Naive thymus-derived CD4-positive, alpha-beta T cell (primary cell): ENCODE data around the gene CSNK1G3. TPM values are rescaled to one million over a fixed set of nuclear protein-coding genes. Genes with fewer than 3 reads are reported as not detected.
"Not testable (repeated sequence)": the region's sequence is repeated elsewhere in the genome, so short reads cannot be mapped to it uniquely, and the experiment has no call there.

ENCODE experiments used
- ATAC-seq: fragments of 150-1000 bp; cut with Tn5 transposase; 2 replicates; pipeline ENCODE4 v1.10.0; 2021; ENCODE audit warnings: mild to moderate bottlenecking, moderate library complexity
- CTCF ChIA-PET: fragments of 350-600 bp; sonication (Branson Sonifier 250); formaldehyde crosslinking; loops from one replicate; lab custom pipeline; 2021; ENCODE audit warnings: antibody characterized with exemption; lab: Charles Lee
- POLR2A ChIA-PET: fragments of 350-600 bp; sonication (Branson Sonifier 250); formaldehyde crosslinking; loops from one replicate; lab custom pipeline; 2021; ENCODE audit warnings: antibody characterized with exemption, inconsistent platforms; lab: Charles Lee
- DNase-seq, 9 donors: peaks; one replicate each; pipeline versions ENCODE4 v3.0.0 to v3.0.0-alpha.2; 2020 to 2022; ENCODE audit warnings: mixed read lengths in 1 of 9
- H3K27ac ChIP-seq: one replicate; pipeline ENCODE4 v1.7.0; 2013; ENCODE audit warnings: mild to moderate bottlenecking, low read depth, low read length, moderate library complexity
- H3K27me3 ChIP-seq, 2 donors: one replicate each; pipeline ENCODE4 v1.7.0; 2013; ENCODE audit warnings: low read length in 2 of 2, mild to moderate bottlenecking in 2 of 2, moderate library complexity in 2 of 2; ENCODE audit not compliant: control insufficient read depth in 2 of 2, insufficient read depth in 2 of 2
- H3K36me3 ChIP-seq, 3 experiments: 1 replicate in 2 of 3; 2 replicates in 1 of 3; pipeline ENCODE4 v1.7.0; 2013; ENCODE audit warnings: low read length in 3 of 3, mild to moderate bottlenecking in 3 of 3, moderate library complexity in 1 of 3; ENCODE audit not compliant: insufficient read depth in 3 of 3, control insufficient read depth in 2 of 3
- H3K4me1 ChIP-seq, 2 donors: one replicate each; pipeline ENCODE4 v1.7.0; 2013; ENCODE audit warnings: low read length in 2 of 2, mild to moderate bottlenecking in 2 of 2, moderate library complexity in 1 of 2; ENCODE audit not compliant: control insufficient read depth in 2 of 2, insufficient read depth in 2 of 2
- H3K4me3 ChIP-seq: 2 replicates; pipeline ENCODE4 v1.7.0; 2013; ENCODE audit warnings: mild to moderate bottlenecking, low read length
- H3K9me3 ChIP-seq, 3 experiments: 1 replicate in 2 of 3; 2 replicates in 1 of 3; pipeline ENCODE4 v1.7.0; 2013; ENCODE audit warnings: low read length in 3 of 3; ENCODE audit not compliant: control insufficient read depth in 2 of 3
- H3K27ac Mint-ChIP-seq, 9 donors: one replicate each; pipeline ENCODE4 v1.8.0; 2020 to 2022; ENCODE audit warnings: mixed read lengths in 9 of 9, mild to moderate bottlenecking in 8 of 9, moderate library complexity in 5 of 9, inconsistent platforms in 2 of 9
- H3K27me3 Mint-ChIP-seq, 5 donors: one replicate each; pipeline ENCODE4 v1.8.0; 2021 to 2022; ENCODE audit warnings: mixed read lengths in 5 of 5, mild to moderate bottlenecking in 1 of 5
- H3K36me3 Mint-ChIP-seq, 5 donors: one replicate each; pipeline ENCODE4 v1.8.0; 2020 to 2022; ENCODE audit warnings: mixed read lengths in 5 of 5, mild to moderate bottlenecking in 3 of 5, inconsistent platforms in 1 of 5
- H3K4me1 Mint-ChIP-seq, 7 donors: one replicate each; pipeline ENCODE4 v1.8.0; 2020 to 2022; ENCODE audit warnings: mixed read lengths in 7 of 7, mild to moderate bottlenecking in 3 of 7, inconsistent platforms in 1 of 7
- H3K4me3 Mint-ChIP-seq, 10 donors: one replicate each; pipeline ENCODE4 v1.8.0; 2020 to 2022; ENCODE audit warnings: mild to moderate bottlenecking in 10 of 10, mixed read lengths in 10 of 10, moderate library complexity in 6 of 10, inconsistent platforms in 2 of 10
- H3K9me3 Mint-ChIP-seq, 11 donors: one replicate each; pipeline ENCODE4 v1.8.0; 2020 to 2022; ENCODE audit warnings: mixed read lengths in 11 of 11, mild to moderate bottlenecking in 4 of 11, inconsistent platforms in 1 of 11, moderate library complexity in 1 of 11
- intact Hi-C, 2 donors: fragments of 100-400 bp; cut with micrococcal nuclease; formaldehyde crosslinking; loops; one replicate each; pipeline ENCODE4 v1.15.1; 2023
- polyA plus RNA-seq, 2 donors: library from polyadenylated mRNA; unstranded; fragments of 300-500 nt; fragmentation: Illumina TruSeq; gene quantifications; one replicate each; pipeline ENCODE4 v1.2.3, GENCODE V29; 2021
- total RNA-seq, 6 experiments: library from RNA in 5 of 6; stranded (reverse) in 5 of 6; gene quantifications; 1 replicate in 5 of 6; 2 replicates in 1 of 6; pipeline ENCODE4 v1.2.3 and lab custom pipeline; 2021 to 2026

CSNK1G3 gene
- total and polyA plus RNA-seq, 7 experiments from 2014 or later, result 20.0 to 83.8 (median 52.3) TPM

DNA sequence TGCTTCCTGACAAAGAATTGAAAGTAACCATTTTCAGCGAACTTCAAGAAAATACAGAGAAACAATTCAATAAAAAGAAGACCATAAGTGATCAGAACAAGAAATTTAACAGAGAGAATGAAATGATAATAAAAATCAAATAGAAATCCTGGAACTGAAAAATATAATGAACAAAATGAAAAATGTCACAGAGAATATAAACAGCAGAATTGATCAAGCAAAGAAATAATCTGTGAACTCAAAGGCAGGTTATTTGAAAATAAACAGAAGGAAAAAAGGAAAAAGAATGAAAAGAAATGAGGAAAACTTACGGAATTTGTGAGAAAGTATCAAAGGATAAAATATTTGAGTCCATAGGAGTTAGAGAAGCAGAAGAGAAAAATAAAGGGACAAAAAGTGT lies 114.1 kb downstream of the CSNK1G3 start:
- intact Hi-C loops, result no loop called here
- CTCF ChIA-PET, result no interaction called here
- POLR2A ChIA-PET, result no interaction called here
- H3K27me3 Mint-ChIP-seq, result peaks cover 3 to 34% (median 24%) of the 10 kb centered on the region in 5 donors
- H3K36me3 ChIP-seq, result no peaks in the 10 kb centered on the region
- H3K4me1 ChIP-seq, result no peaks in the 10 kb centered on the region
- H3K9me3 Mint-ChIP-seq, result peaks cover 21 to 66% (median 43%) of the 10 kb centered on the region in 11 donors
- H3K4me3 Mint-ChIP-seq, result no peak overlapping the region
- ATAC-seq, result no peak
- no peak overlapping the region for H3K27ac Mint-ChIP-seq
- H3K9me3 ChIP-seq, result peaks cover 0 to 15% (median 7%) of the 10 kb centered on the region in 3 experiments
- no peak overlapping the region for H3K4me3 ChIP-seq
- no peak overlapping the region for H3K27ac ChIP-seq
- no peak for DNase-seq
- peaks cover 0 to 17% (median 4%) of the 10 kb centered on the region in 5 donors for H3K36me3 Mint-ChIP-seq
- no peaks in the 10 kb centered on the region for H3K27me3 ChIP-seq
- H3K4me1 Mint-ChIP-seq, result no peaks in the 10 kb centered on the region

DNA sequence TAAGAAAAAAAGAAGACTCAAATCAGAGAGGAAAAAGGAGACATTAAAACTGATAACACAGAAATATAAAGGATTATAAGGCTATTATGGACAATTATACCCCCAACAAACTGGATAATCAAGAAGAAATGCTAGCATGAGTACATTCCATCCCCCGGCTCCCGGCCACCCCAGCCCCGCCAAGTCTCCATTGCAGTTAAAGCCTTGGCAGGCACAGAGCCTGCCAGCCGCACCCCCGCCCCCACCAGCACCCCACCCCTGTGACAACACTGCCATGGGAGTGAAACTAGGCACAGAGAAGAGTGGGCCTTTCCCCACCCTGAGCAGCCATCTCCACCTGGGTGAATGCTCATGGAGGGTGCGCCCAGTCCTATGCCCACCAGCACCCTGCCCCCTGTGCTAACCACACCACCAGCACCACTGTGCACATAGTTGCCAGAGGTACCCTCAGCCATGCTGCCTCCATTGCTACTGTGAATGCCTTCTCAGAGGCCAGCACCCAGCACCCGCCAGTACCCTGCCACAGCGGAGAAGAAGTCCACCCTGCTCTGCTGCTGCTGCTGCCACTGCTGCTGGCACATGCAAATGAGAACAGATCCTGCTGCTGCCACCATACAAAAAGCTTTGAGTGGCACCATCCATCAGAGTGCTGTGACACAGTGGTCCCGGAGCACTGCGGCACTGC lies 117.0 kb downstream of the CSNK1G3 start:
- Histone ChIP-seq H3K36me3 (no peaks in the 10 kb centered on the region), H3K9me3 (peaks cover 0 to 15% (median 7%) of the 10 kb centered on the region in 3 experiments), H3K4me3 (no peak overlapping the region), H3K27ac (no peak overlapping the region), H3K4me1 (no peaks in the 10 kb centered on the region), H3K27me3 (no peaks in the 10 kb centered on the region)
- no peak for DNase-seq
- Mint-ChIP-seq H3K27me3 (peaks cover 6 to 45% (median 37%) of the 10 kb centered on the region in 5 donors), H3K27ac (no peak overlapping the region), H3K4me1 (no peaks in the 10 kb centered on the region), H3K4me3 (no peak overlapping the region), H3K9me3 (peaks cover 19 to 83% (median 48%) of the 10 kb centered on the region in 11 donors), H3K36me3 (peaks cover 0 to 17% (median 4%) of the 10 kb centered on the region in 5 donors)
- ATAC-seq, result no peak
- intact Hi-C loops, result no loop called here
- POLR2A ChIA-PET, result no interaction called here
- CTCF ChIA-PET, result no interaction called here

DNA sequence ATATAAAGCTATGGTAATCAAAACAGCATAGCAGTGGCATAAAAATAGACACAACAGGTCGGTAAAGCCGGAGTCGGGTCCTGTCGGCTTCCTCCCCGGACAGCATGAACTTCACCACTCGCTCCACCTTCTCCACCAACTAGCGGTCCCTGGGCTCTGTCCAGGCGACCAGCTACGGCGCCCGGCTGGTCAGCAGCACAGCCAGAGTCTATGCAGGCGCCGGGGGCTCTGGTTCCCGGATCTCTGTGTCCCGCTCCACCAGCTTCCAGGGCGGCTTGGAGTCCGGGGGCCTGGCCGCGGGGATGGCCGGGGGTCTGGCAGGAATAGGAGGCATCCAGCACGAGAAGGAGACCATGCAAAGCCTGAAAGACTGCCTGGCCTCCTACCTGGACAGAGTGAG lies 124.0 kb downstream of the CSNK1G3 start:
- no peaks in the 10 kb centered on the region for H3K36me3 ChIP-seq
- CTCF ChIA-PET, result no interaction called here

DNA sequence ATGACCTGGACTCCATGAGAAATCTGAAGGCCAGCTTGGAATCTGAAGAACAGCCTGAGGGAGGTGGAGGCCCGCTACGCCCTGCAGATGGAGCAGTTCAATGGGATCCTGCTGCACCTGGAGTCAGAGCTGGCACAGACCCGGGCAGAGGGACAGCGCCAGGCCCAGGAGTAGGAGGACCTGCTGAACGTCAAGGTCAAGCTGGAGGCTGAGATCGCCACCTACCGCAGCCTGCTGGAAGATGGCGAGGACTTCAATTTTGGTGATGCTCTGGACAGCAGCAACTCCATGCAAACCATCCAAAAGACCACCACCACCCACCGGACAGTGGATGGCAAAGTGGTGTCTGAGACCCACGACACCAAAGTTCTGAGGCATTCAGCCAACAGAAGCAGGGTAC lies 125.1 kb downstream of the CSNK1G3 start:
- CTCF ChIA-PET, ATAC-seq, H3K27me3 ChIP-seq, H3K27ac ChIP-seq, H3K9me3 ChIP-seq, H3K36me3 Mint-ChIP-seq, H3K4me3 ChIP-seq, POLR2A ChIA-PET, H3K4me3 Mint-ChIP-seq, DNase-seq, H3K36me3 ChIP-seq, H3K4me1 Mint-ChIP-seq, H3K27ac Mint-ChIP-seq, intact Hi-C loops, H3K4me1 ChIP-seq: not testable (repeated sequence)
- peaks cover 0 to 31% (median 7%) of the 10 kb centered on the region in 11 donors for H3K9me3 Mint-ChIP-seq
- peaks cover 7 to 17% (median 13%) of the 10 kb centered on the region in 5 donors for H3K27me3 Mint-ChIP-seq

More for the DNA sequence above, 124.0 kb downstream of the CSNK1G3 start:
- H3K36me3 Mint-ChIP-seq, result no peaks in the 10 kb centered on the region
- H3K4me1 ChIP-seq, result no peaks in the 10 kb centered on the region
- H3K27ac ChIP-seq, result no peak overlapping the region
- no peaks in the 10 kb centered on the region for H3K27me3 ChIP-seq
- intact Hi-C loops, result no loop called here
- H3K27ac Mint-ChIP-seq, result no peak overlapping the region
- H3K4me3 ChIP-seq, result no peak overlapping the region
- no peak for DNase-seq
- H3K9me3 Mint-ChIP-seq, result peaks cover 3 to 40% (median 14%) of the 10 kb centered on the region in 11 donors
- no peak for ATAC-seq
- peaks cover 3 to 25% (median 22%) of the 10 kb centered on the region in 5 donors for H3K27me3 Mint-ChIP-seq
- POLR2A ChIA-PET, result no interaction called here
- no peaks in the 10 kb centered on the region for H3K9me3 ChIP-seq
- no peak overlapping the region for H3K4me3 Mint-ChIP-seq
- H3K4me1 Mint-ChIP-seq, result no peaks in the 10 kb centered on the region

DNA sequence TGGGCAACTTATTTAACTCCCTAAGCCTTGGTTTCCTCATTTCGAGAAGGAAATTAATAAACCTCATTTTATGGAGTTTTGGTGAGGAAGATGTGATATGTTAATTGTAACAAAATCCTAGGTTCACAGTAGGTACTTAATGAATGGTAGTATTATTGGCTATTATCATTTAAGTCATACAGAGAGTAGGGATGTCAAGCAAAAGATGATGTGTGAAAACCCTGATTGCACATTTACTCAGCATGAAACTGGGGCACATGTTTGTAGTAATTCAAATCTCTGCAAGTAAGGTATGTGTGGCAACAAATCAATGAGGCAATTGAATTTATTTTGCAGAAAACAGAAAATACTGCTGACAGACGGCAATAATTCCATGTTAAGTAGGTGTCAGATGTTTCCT lies 127.3 kb downstream of the CSNK1G3 start:
- Histone ChIP-seq H3K4me1 (no peaks in the 10 kb centered on the region), H3K27ac (no peak overlapping the region), H3K9me3 (no peaks in the 10 kb centered on the region), H3K27me3 (no peaks in the 10 kb centered on the region), H3K36me3 (no peaks in the 10 kb centered on the region), H3K4me3 (no peak overlapping the region)
- ATAC-seq (no peak), DNase-seq (no peak)
- Mint-ChIP-seq H3K4me1 (no peaks in the 10 kb centered on the region), H3K27me3 (peaks cover 7 to 14% (median 11%) of the 10 kb centered on the region in 5 donors), H3K4me3 (no peak overlapping the region), H3K9me3 (peaks cover 0 to 11% (median 5%) of the 10 kb centered on the region in 11 donors), H3K36me3 (no peaks in the 10 kb centered on the region), H3K27ac (no peak overlapping the region)
- intact Hi-C loops, result no loop called here
- CTCF ChIA-PET, result no interaction called here
- POLR2A ChIA-PET, result no interaction called here

DNA sequence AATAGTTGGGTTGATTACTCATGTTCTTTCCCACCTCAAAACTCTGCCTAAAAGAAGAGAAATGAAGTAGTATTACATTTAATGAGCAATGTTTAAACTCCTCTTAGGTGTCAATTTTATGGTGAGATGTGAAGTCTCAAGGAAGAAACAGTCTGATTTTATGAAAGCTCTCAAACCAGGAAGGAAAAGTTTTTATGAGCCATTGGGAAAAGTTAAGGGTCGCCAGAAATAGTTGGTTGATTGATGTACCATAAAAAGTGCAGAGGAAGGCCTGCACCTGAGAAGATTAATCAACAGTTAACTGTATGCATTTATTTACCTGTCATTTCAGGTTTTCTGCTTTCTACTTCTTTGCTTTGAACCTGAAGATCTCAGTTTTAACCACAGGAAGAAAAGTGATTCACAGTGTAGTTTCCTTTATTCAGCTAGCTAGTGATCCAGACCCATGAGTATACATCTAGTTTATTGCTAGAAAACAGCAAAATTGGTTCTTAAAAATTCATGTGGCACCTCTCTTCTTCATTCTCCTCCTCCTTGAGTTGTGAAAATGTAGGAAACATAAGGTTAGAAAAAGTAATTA lies 133.1 kb downstream of the CSNK1G3 start:
- Mint-ChIP-seq H3K4me1 (no peaks in the 10 kb centered on the region), H3K27me3 (peaks cover 13 to 36% (median 22%) of the 10 kb centered on the region in 5 donors), H3K9me3 (peaks cover 0 to 18% (median 4%) of the 10 kb centered on the region in 11 donors), H3K4me3 (no peak overlapping the region), H3K27ac (no peak overlapping the region), H3K36me3 (no peaks in the 10 kb centered on the region)
- no peak for ATAC-seq
- Histone ChIP-seq H3K4me1 (no peaks in the 10 kb centered on the region), H3K9me3 (no peaks in the 10 kb centered on the region), H3K27me3 (no peaks in the 10 kb centered on the region), H3K4me3 (no peak overlapping the region), H3K36me3 (no peaks in the 10 kb centered on the region), H3K27ac (no peak overlapping the region)
- POLR2A ChIA-PET, result no interaction called here
- CTCF ChIA-PET, result no interaction called here
- intact Hi-C loops, result no loop called here
- DNase-seq, result no peak

DNA sequence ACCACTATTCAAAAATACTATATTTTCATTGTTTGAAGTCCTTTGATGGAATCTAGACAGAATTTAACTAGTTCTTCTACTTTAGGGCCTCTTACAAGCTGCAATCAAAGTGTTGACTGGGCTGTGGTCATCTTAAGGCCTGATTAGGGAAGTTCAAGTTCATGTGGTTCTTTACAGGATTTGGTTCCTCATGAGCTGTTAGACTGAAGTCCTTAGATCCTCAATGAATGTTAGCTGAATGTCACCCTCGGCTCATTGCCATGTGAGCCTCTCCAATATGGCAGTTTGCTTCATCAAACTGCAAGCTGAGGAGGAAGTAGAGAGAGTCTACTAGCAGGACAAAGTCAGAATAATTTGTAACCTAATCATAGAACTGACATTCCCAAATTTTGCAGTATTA lies 135.1 kb downstream of the CSNK1G3 start:
- no peaks in the 10 kb centered on the region for H3K36me3 ChIP-seq
- H3K4me1 ChIP-seq, result no peaks in the 10 kb centered on the region
- no peaks in the 10 kb centered on the region for H3K9me3 ChIP-seq
- no peak overlapping the region for H3K27ac ChIP-seq
- peaks cover 7 to 25% (median 18%) of the 10 kb centered on the region in 5 donors for H3K27me3 Mint-ChIP-seq
- peaks cover 0 to 21% (median 4%) of the 10 kb centered on the region in 11 donors for H3K9me3 Mint-ChIP-seq
- H3K36me3 Mint-ChIP-seq, result no peaks in the 10 kb centered on the region
- no peak overlapping the region for H3K4me3 ChIP-seq
- ATAC-seq, result no peak
- ChIA-PET POLR2A (no interaction called here), CTCF (no interaction called here)
- H3K4me1 Mint-ChIP-seq, result no peaks in the 10 kb centered on the region
- DNase-seq, result no peak
- intact Hi-C loops, result no loop called here
- H3K27me3 ChIP-seq, result no peaks in the 10 kb centered on the region
- no peak overlapping the region for H3K4me3 Mint-ChIP-seq
- no peak overlapping the region for H3K27ac Mint-ChIP-seq
